SU-DHL-6 (cell line): ENCODE data around the gene ZNF516.

ENCODE experiments used
- H2AFZ ChIP-seq: fragments of 200-600 bp; sonication (generic); 2 replicates; pipeline ENCODE4 v1.6.1; 2014; ENCODE audit warnings: low read depth, mild to moderate bottlenecking, moderate library complexity, mixed read lengths, antibody characterized with exemption, low read length; ENCODE audit not compliant: severe bottlenecking
- H3F3A ChIP-seq: fragments of 200-600 bp; shearing (Covaris generic); 2 replicates; pipeline ENCODE4 v1.6.0; 2016; ENCODE audit warnings: antibody characterized with exemption, mild to moderate bottlenecking; ENCODE audit not compliant: insufficient read depth
- H3K27ac ChIP-seq: fragments of 200-600 bp; sonication (generic); 2 replicates; pipeline ENCODE4 v1.5.1; 2016; ENCODE audit warnings: low read depth, mild to moderate bottlenecking, low read length, moderate library complexity, mixed read lengths
- H3K27me3 ChIP-seq: fragments of 200-600 bp; sonication (generic), shearing (Covaris generic); 2 replicates; pipeline ENCODE4 v1.6.0; 2014; ENCODE audit warnings: mild to moderate bottlenecking, low read length
- H3K36me3 ChIP-seq: fragments of 200-600 bp; sonication (generic); 2 replicates; pipeline ENCODE4 v1.6.1; 2014; ENCODE audit warnings: mild to moderate bottlenecking, low read length, mixed read lengths
- H3K4me2 ChIP-seq: fragments of 300-600, 200-600 bp; shearing (Covaris generic), sonication (generic); 2 replicates; pipeline ENCODE4 v1.6.0; 2014; ENCODE audit warnings: low read length, low read depth, mild to moderate bottlenecking; ENCODE audit not compliant: poor library complexity, severe bottlenecking
- H3K4me3 ChIP-seq: fragments of 200-600 bp; sonication (generic); 2 replicates; pipeline ENCODE4 v1.5.1; 2014; ENCODE audit warnings: antibody characterized with exemption, low read length, mild to moderate bottlenecking, mixed read lengths; ENCODE audit not compliant: insufficient read depth, poor library complexity, severe bottlenecking
- H3K79me2 ChIP-seq: fragments of 200-600 bp; sonication (generic); 2 replicates; pipeline ENCODE4 v1.6.1; 2014; ENCODE audit warnings: mild to moderate bottlenecking, low read length, moderate library complexity; ENCODE audit not compliant: insufficient read depth
- H3K9ac ChIP-seq: fragments of 200-600 bp; sonication (generic); 2 replicates; pipeline ENCODE4 v1.7.0; 2014; ENCODE audit warnings: mild to moderate bottlenecking, low read length
- H3K9me2 ChIP-seq: fragments of 200-600 bp; sonication (generic); replicated peaks from 2 replicates; pipeline ENCODE4 v1.6.1; 2014; ENCODE audit warnings: low read length; ENCODE audit not compliant: insufficient read depth
- H3K9me3 ChIP-seq: fragments of 200-600 bp; sonication (generic); 2 replicates; pipeline ENCODE4 v1.6.1; 2014; ENCODE audit warnings: low read length, mixed read lengths; ENCODE audit not compliant: insufficient read depth
- H4K20me1 ChIP-seq: fragments of 200-600 bp; sonication (generic); 2 replicates; pipeline ENCODE4 v1.6.1; 2014; ENCODE audit warnings: low read depth, mild to moderate bottlenecking, antibody characterized with exemption, low read length, moderate library complexity, mixed read lengths
- EZH2phosphoT487 ChIP-seq: fragments of 200-600 bp; sonication (generic), shearing (Covaris generic); conservative IDR thresholded peaks from 2 replicates; pipeline ENCODE4 v1.6.1; 2018; ENCODE audit warnings: mild to moderate bottlenecking, antibody characterized with exemption, low read length, moderate library complexity, mixed read lengths
- TF ChIP-seq, protein P1 (sequence below): fragments of 200-600 bp; sonication (generic); IDR thresholded peaks from one replicate; pipeline ENCODE4 v1.5.1; 2017; ENCODE audit warnings: antibody characterized with exemption, mild to moderate bottlenecking, low read length, moderate library complexity; ENCODE audit not compliant: insufficient read depth, poor library complexity, severe bottlenecking

The ZNF516 gene

DNA sequence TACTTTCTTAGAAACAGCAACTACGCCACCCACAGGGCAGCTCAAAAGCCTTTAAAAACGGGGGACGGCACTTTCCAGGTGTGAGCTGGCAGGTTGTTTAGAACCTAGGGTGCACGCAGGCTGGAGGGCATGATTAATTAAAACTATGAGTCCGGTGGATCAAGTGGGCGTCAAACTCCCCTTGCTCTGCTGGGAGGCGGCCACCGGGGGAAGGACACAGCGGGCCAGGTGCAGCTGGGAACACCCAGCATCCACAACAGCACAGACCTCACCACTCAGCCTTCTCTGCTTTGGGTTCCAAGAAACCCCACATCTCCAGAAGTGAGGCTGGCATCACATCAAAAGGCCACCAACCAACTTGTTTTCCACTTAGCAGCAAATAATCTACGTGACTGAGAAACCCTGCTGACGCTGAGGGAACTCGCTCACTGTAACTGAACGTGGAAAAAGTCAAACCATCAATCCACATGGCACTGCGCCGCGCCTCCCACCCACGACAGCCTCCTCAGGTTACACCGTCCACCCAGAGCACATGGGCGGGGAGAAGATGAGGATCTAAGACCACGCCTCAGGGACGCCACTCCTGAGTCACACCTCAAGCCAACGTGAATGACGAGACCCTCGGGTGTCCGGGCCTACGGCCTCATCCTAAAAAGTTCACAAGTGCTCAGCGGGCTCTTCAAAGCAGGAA lies 118.2 kb downstream of the ZNF516 start:
- Histone ChIP-seq H4K20me1 (no peaks in the 10 kb centered on the region; the same call in 1 of the 2 replicates), H3K79me2 (no peaks in the 10 kb centered on the region), H3K4me2 (no peak overlapping the region), H3K9me2 (no peaks in the 10 kb centered on the region), H3K36me3 (no peaks in the 10 kb centered on the region), H3K9me3 (no peaks in the 10 kb centered on the region), H2AFZ (no peak overlapping the region), H3K9ac (no peak overlapping the region), H3K27me3 (no peaks in the 10 kb centered on the region), H3F3A (no peaks in the 10 kb centered on the region), H3K27ac (no peak overlapping the region), H3K4me3 (no peak overlapping the region)
- TF ChIP-seq, protein P1, sequence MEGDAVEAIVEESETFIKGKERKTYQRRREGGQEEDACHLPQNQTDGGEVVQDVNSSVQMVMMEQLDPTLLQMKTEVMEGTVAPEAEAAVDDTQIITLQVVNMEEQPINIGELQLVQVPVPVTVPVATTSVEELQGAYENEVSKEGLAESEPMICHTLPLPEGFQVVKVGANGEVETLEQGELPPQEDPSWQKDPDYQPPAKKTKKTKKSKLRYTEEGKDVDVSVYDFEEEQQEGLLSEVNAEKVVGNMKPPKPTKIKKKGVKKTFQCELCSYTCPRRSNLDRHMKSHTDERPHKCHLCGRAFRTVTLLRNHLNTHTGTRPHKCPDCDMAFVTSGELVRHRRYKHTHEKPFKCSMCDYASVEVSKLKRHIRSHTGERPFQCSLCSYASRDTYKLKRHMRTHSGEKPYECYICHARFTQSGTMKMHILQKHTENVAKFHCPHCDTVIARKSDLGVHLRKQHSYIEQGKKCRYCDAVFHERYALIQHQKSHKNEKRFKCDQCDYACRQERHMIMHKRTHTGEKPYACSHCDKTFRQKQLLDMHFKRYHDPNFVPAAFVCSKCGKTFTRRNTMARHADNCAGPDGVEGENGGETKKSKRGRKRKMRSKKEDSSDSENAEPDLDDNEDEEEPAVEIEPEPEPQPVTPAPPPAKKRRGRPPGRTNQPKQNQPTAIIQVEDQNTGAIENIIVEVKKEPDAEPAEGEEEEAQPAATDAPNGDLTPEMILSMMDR = no peak
- no peak for TF ChIP-seq EZH2phosphoT487

DNA sequence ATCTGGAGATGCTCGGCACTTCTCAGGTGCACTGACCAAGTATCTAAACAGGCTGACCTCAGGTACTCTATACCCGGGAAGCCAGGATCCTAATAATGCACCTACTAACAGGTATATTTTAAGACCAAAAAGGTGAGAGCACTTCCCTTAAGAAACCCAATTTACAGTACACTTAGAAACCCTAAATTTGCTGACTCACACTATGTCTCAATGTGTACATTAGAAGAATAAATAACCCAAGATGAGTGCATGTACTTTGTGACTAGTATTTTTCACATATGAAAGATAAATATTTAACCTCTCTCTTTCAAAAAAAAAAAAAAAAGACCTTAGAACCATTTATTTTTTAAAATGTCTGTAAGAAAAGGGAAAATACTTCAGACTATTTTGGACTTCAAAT lies 118.8 kb downstream of the ZNF516 start:
- Histone ChIP-seq H3K4me2 (no peak overlapping the region), H3K9ac (no peak overlapping the region), H3K79me2 (no peaks in the 10 kb centered on the region), H3K9me2 (no peaks in the 10 kb centered on the region), H3K27me3 (no peaks in the 10 kb centered on the region), H3K9me3 (no peaks in the 10 kb centered on the region), H3K27ac (no peak overlapping the region), H3F3A (no peaks in the 10 kb centered on the region), H3K4me3 (no peak overlapping the region), H4K20me1 (no peaks in the 10 kb centered on the region; the same call in 1 of the 2 replicates), H2AFZ (no peak overlapping the region), H3K36me3 (no peaks in the 10 kb centered on the region)
- no peak for TF ChIP-seq EZH2phosphoT487
- TF ChIP-seq, protein P1 = no peak

DNA sequence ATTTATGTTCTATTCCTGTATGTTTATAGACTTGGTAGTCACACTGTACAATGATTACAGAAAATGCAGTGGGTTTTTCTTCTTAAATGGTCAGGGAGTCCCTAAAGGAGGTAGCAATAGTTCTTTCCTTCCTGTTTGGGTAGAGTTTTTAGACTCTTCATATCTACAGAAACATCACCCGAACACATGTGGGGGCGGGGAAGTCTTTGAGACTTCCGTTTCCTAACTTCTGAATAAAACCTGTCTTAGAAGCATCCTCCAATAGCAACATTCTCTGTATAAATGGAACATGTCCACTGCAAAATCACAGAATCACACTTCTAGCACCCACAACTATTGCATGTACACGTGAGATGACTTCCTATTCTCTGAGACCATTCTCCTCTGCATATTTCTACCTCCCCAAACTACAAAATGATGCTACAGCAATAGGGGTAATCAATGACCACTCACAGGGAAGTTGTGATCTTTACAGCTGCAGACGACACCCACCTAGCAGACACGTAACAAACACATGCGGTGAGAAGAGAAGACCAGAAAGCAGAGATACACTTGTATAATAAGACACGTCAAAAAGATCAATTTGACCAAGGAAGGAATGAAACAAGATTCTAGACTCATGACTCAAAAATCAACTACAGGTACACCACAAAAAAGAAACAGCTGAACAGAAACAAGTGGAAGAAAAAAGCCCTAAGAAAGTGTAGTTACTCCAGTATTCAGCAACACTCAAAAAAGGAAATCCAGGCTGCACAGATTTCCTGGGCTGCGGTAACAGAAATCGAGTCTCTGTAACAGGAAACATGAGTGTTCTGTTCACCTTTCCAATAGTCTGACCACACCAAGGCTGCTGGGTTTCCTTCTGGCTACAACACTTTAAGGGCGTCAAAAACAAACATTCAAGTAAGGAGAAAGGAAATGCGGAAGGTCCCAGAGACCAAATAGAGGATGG lies 120.4 kb downstream of the ZNF516 start:
- TF ChIP-seq, protein P1 = no peak
- no peak for TF ChIP-seq EZH2phosphoT487
- no peaks in the 10 kb centered on the region for H3K79me2 ChIP-seq
- H3K9me2 ChIP-seq = no peaks in the 10 kb centered on the region

More for the DNA sequence above, 120.4 kb downstream of the ZNF516 start:
- Histone ChIP-seq H3K4me3 (no peak overlapping the region), H3K4me2 (no peak overlapping the region), H3K27me3 (no peaks in the 10 kb centered on the region), H3K36me3 (no peaks in the 10 kb centered on the region), H2AFZ (no peak overlapping the region), H3K9me3 (no peaks in the 10 kb centered on the region), H3F3A (no peaks in the 10 kb centered on the region), H4K20me1 (no peaks in the 10 kb centered on the region), H3K27ac (no peak overlapping the region), H3K9ac (no peak overlapping the region)
